CD14-positive monocyte (primary cell): ENCODE results near the gene PAPPA2. TPM values are rescaled to one million over a fixed set of nuclear protein-coding genes. Genes with fewer than 3 reads are reported as not detected.

Source experiments
- DNase-seq, 3 donors: peaks; one replicate each; pipeline ENCODE4 v3.0.0-alpha.2; 2011 to 2022
- H2AFZ ChIP-seq: 2 replicates; pipeline ENCODE4 v1.6.0; 2012; ENCODE audit warnings: mild to moderate bottlenecking, low read depth, low read length, inconsistent platforms; ENCODE audit not compliant: insufficient read depth, poor library complexity, severe bottlenecking
- H3K27ac ChIP-seq, 2 donors: 1 replicate in 1 of 2; 2 replicates in 1 of 2; pipeline ENCODE4 v1.5.1; 2012 to 2013; ENCODE audit warnings: low read length in 2 of 2, control low read depth in 1 of 2, inconsistent platforms in 1 of 2, low read depth in 1 of 2, mild to moderate bottlenecking in 1 of 2
- H3K27me3 ChIP-seq, 2 donors: one replicate each; pipeline versions ENCODE4 v1.6.0 to v1.6.1; 2011 to 2013; ENCODE audit warnings: low read length in 2 of 2; ENCODE audit not compliant: control insufficient read depth in 2 of 2, insufficient read depth in 2 of 2
- H3K36me3 ChIP-seq, 2 donors: replicated peaks in 1 of 2; 1 replicate in 1 of 2; 2 replicates in 1 of 2; pipeline versions ENCODE4 v1.5.1 to v1.6.1; 2012 to 2013; ENCODE audit warnings: low read length in 2 of 2, control low read depth in 1 of 2, inconsistent platforms in 1 of 2, mild to moderate bottlenecking in 1 of 2; ENCODE audit not compliant: insufficient read depth in 2 of 2, control insufficient read depth in 1 of 2
- H3K4me1 ChIP-seq, 2 donors: 1 replicate in 1 of 2; 2 replicates in 1 of 2; pipeline versions ENCODE4 v1.5.1 to v1.6.1; 2012 to 2013; ENCODE audit warnings: low read length in 2 of 2, control low read depth in 1 of 2, inconsistent platforms in 1 of 2, mild to moderate bottlenecking in 1 of 2, moderate library complexity in 1 of 2; ENCODE audit not compliant: insufficient read depth in 2 of 2, control insufficient read depth in 1 of 2
- H3K4me2 ChIP-seq: replicated peaks from 2 replicates; pipeline ENCODE3; 2012; ENCODE audit warnings: low read length, moderate library complexity, mild to moderate bottlenecking; ENCODE audit not compliant: poor library complexity, severe bottlenecking; ENCODE audit errors: extremely low read depth
- H3K4me3 ChIP-seq, 3 experiments: fragments of 200-600 bp in 1 of 3; sonication (generic) in 1 of 3; replicated peaks in 1 of 3; 1 replicate in 2 of 3; 2 replicates in 1 of 3; pipeline ENCODE4 v1.5.1; 2011 to 2013; ENCODE audit warnings: low read length in 3 of 3, mild to moderate bottlenecking in 3 of 3, control low read depth in 2 of 3, low read depth in 2 of 3, inconsistent platforms in 1 of 3, moderate library complexity in 1 of 3
- H3K79me2 ChIP-seq: 2 replicates; pipeline ENCODE4 v1.6.0; 2012; ENCODE audit warnings: mild to moderate bottlenecking, control low read depth, inconsistent platforms, low read length, moderate library complexity; ENCODE audit not compliant: insufficient read depth
- H3K9ac ChIP-seq: 2 replicates; pipeline ENCODE4 v1.6.0; 2017; ENCODE audit warnings: low read length, mild to moderate bottlenecking; ENCODE audit not compliant: insufficient read depth, poor library complexity, severe bottlenecking
- H3K9me3 ChIP-seq, 2 donors: replicated peaks in 1 of 2; 1 replicate in 1 of 2; 2 replicates in 1 of 2; pipeline versions ENCODE4 v1.5.1 to v1.6.1; 2012 to 2013; ENCODE audit warnings: low read length in 2 of 2, control low read depth in 1 of 2; ENCODE audit not compliant: control insufficient read depth in 1 of 2, insufficient read depth in 1 of 2
- H4K20me1 ChIP-seq: 2 replicates; pipeline ENCODE4 v1.6.0; 2012; ENCODE audit warnings: mild to moderate bottlenecking, low read length, control low read depth, moderate library complexity; ENCODE audit not compliant: insufficient read depth
- H3K27ac Mint-ChIP-seq, 7 donors: one replicate each; pipeline ENCODE4 v1.8.0; 2020; ENCODE audit warnings: mild to moderate bottlenecking in 7 of 7, mixed read lengths in 7 of 7, moderate library complexity in 6 of 7, inconsistent platforms in 2 of 7
- H3K27me3 Mint-ChIP-seq, 3 donors: one replicate each; pipeline ENCODE4 v1.8.0; 2021 to 2022; ENCODE audit warnings: low read depth in 3 of 3, mild to moderate bottlenecking in 3 of 3, mixed read lengths in 3 of 3, moderate library complexity in 3 of 3, inconsistent platforms in 1 of 3
- H3K36me3 Mint-ChIP-seq, 2 donors: one replicate each; pipeline ENCODE4 v1.8.0; 2020; ENCODE audit warnings: mixed read lengths in 2 of 2, inconsistent platforms in 1 of 2, mild to moderate bottlenecking in 1 of 2
- H3K4me1 Mint-ChIP-seq: one replicate; pipeline ENCODE4 v1.8.0; 2020; ENCODE audit warnings: mild to moderate bottlenecking, mixed read lengths
- H3K4me3 Mint-ChIP-seq, 2 donors: one replicate each; pipeline ENCODE4 v1.8.0; 2020; ENCODE audit warnings: mild to moderate bottlenecking in 2 of 2, mixed read lengths in 2 of 2, moderate library complexity in 1 of 2
- H3K9me3 Mint-ChIP-seq, 7 donors: one replicate each; pipeline ENCODE4 v1.8.0; 2020 to 2022; ENCODE audit warnings: mixed read lengths in 7 of 7, mild to moderate bottlenecking in 6 of 7, moderate library complexity in 6 of 7, inconsistent platforms in 2 of 7
- WGBS: methylation state at CpG from one replicate; pipeline ENCODE4 v1.1.5; 2013; ENCODE audit warnings: missing lambda C conversion rate; ENCODE audit not compliant: insufficient coverage; 5-methylcytosine and 5-hydroxymethylcytosine counted together
- intact Hi-C, 2 donors: fragments of 100-400 bp; cut with micrococcal nuclease; formaldehyde crosslinking; loops; one replicate each; pipeline versions ENCODE4 v1.15.0 to v1.15.1; 2023
- polyA plus RNA-seq, 3 donors: library from polyadenylated mRNA; depleted of rRNA in 1 of 3; unstranded in 2 of 3; stranded (reverse) in 1 of 3; fragments of 300-500 nt in 2 of 3; fragments of >200 nt in 1 of 3; fragmentation: Illumina TruSeq in 2 of 3; gene quantifications; 1 replicate in 2 of 3; 2 replicates in 1 of 3; pipeline ENCODE4 v1.2.3, GENCODE V29; 2012 to 2021
- TF ChIP-seq, protein P1 (sequence below): fragments of 200-600 bp; IDR thresholded peaks from one replicate; pipeline ENCODE4 v1.8.0; 2022; ENCODE audit warnings: antibody characterized with exemption, mild to moderate bottlenecking

Gene PAPPA2
- polyA plus RNA-seq, 3 donors: not detected

DNA sequence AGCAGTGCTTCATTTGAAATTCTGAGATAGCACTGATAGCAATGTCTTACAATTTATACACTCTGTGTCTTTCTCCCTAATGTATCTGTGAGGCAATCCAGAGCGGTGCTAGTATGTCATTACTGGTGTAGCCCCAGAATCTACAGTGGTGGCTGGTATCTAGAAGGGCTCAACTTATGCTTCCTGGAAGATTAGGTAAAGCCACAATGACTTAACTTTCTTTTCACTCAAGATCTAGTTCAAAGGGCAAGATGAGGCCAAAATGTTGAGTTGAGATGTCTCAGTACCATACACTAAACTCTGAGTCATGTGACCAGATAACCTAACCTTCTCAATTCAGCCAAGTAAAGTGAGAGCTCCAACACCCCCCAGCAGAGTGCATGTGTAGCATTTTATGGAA is 77.5 kb downstream of the PAPPA2 start:
- Mint-ChIP-seq H3K36me3 (no peaks in the 10 kb centered on the region), H3K27ac (no peak overlapping the region), H3K4me3 (no peak overlapping the region), H3K4me1 (no peaks in the 10 kb centered on the region), H3K9me3 (peaks cover 0 to 5% (median 4%) of the 10 kb centered on the region in 7 donors), H3K27me3 (peaks cover 0 to 1% (median 0%) of the 10 kb centered on the region in 3 donors)
- no CpG with 5 or more reads among the region's 1 CpG for WGBS
- DNase-seq: no peak
- Histone ChIP-seq H3K4me3 (no peak overlapping the region), H3K79me2 (no peaks in the 10 kb centered on the region), H3K36me3 (no peaks in the 10 kb centered on the region), H3K9ac (no peak overlapping the region), H3K4me2 (no peak overlapping the region), H3K9me3 (no peaks in the 10 kb centered on the region), H3K27me3 (no peaks in the 10 kb centered on the region), H3K4me1 (no peaks in the 10 kb centered on the region), H3K27ac (no peak overlapping the region), H4K20me1 (no peaks in the 10 kb centered on the region), H2AFZ (no peak overlapping the region)
- intact Hi-C loops: no loop called here
- TF ChIP-seq, protein P1, sequence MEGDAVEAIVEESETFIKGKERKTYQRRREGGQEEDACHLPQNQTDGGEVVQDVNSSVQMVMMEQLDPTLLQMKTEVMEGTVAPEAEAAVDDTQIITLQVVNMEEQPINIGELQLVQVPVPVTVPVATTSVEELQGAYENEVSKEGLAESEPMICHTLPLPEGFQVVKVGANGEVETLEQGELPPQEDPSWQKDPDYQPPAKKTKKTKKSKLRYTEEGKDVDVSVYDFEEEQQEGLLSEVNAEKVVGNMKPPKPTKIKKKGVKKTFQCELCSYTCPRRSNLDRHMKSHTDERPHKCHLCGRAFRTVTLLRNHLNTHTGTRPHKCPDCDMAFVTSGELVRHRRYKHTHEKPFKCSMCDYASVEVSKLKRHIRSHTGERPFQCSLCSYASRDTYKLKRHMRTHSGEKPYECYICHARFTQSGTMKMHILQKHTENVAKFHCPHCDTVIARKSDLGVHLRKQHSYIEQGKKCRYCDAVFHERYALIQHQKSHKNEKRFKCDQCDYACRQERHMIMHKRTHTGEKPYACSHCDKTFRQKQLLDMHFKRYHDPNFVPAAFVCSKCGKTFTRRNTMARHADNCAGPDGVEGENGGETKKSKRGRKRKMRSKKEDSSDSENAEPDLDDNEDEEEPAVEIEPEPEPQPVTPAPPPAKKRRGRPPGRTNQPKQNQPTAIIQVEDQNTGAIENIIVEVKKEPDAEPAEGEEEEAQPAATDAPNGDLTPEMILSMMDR: no peak

DNA sequence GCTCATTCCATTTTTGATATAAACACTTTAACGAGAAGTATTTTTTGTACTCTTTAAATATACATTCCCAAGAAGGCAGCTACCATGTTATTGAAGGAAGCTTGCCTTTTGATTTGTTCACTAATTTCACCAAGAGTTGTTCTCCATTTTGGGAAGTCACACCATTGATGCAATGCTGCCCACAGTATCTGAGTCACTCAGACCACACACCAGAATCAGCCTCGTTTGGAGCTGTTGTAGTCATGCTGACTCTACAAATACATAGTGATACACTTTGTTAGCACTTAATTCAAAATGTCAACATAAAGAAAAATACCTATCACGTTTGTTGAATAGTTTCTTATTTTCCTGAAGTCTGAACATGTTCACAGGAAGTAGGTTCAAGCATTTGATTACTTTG is 78.7 kb downstream of the PAPPA2 start:
- H3K4me3 Mint-ChIP-seq: no peak overlapping the region
- Histone ChIP-seq H3K27me3 (no peaks in the 10 kb centered on the region), H3K9ac (no peak overlapping the region), H3K27ac (no peak overlapping the region), H3K4me2 (no peak overlapping the region), H4K20me1 (no peaks in the 10 kb centered on the region), H3K79me2 (no peaks in the 10 kb centered on the region), H2AFZ (no peak overlapping the region), H3K36me3 (no peaks in the 10 kb centered on the region), H3K4me3 (no peak overlapping the region), H3K4me1 (no peaks in the 10 kb centered on the region), H3K9me3 (no peaks in the 10 kb centered on the region)
- no peaks in the 10 kb centered on the region for H3K4me1 Mint-ChIP-seq
- DNase-seq: no peak
- TF ChIP-seq, protein P1: no peak
- no peak overlapping the region for H3K27ac Mint-ChIP-seq
- no CpG with 5 or more reads among the region's 3 CpGs for WGBS
- H3K36me3 Mint-ChIP-seq: no peaks in the 10 kb centered on the region
- H3K27me3 Mint-ChIP-seq: peaks cover 0 to 1% (median 0%) of the 10 kb centered on the region in 3 donors
- intact Hi-C loops: no loop called here
- peaks cover 0 to 5% (median 3%) of the 10 kb centered on the region in 7 donors for H3K9me3 Mint-ChIP-seq
